Inflammatory macrophage treated with lipopolysaccharide for 1 hour (primary cell): Measurements from ENCODE around the gene CACNA2D4.

ENCODE experiments used
- DNase-seq, 2 donors: peaks; one replicate each; pipeline ENCODE4 v3.0.0-alpha.2; 2020 to 2022

Gene CACNA2D4

GRCh38 chr12:1811948-1812291 lies 106.5 kb downstream of the CACNA2D4 start:
- DNase-seq = no peak

- DNase-seq = peak; percentile 57 to 80
Measured at GRCh38 chr12:1811281-1811947, 107.0 kb downstream of the CACNA2D4 start.

DNA sequence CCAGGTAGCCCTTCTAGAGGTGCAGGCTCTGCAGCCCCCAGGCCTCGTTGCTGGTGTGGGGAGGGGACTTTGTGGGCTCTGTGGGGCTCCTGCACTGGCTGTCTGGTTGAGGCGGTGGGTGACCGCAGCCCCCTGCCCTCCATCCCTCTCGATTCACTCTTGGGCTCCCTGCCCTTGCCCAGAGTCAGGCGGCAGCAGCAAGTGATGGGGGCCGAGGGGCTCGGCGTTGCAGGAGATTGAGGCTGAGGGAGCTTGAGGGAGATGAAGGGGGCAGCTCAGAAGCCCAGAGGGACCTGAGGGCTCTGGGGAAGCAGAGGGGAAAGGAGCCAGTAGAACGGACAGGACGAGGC lies 107.5 kb downstream of the CACNA2D4 start:
- DNase-seq = no peak

DNA sequence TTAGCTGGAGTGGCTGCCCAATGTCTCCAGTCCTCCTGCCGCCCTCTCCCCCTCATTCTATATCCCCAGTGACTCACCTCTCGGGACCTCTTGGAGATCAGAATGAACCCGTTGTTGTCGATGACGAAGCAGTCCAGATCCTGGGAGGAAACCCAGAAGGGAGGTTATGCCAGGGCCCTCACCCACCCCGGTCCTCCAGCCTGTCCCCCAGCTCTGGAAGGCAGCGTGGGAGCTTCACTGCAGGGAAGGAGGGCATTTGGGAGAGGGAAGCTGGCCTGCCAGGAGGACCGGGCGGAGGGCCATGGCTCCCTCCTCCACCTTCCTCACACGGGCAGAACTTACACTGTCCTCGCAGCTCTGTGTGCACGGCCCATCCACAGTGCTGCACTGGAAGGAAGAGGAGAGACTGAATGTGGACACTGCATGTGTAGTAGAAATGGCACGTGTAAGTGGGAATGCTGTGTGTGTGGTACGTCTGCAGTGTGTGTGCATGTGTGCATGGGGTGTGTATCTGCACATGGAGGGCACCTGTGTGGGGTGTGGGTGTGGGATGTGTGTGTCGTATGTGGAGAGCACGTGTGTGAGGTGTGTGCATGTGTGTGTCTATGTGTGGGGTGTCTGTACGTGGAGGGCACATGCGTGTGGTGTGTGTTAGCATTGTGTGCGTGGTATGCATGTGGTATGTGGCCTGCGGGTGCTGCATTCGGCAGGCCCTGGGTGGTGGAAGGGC lies 108.1 kb downstream of the CACNA2D4 start:
- DNase-seq = peak; percentile 15 to 47

- no peak for DNase-seq
Measured at GRCh38 chr12:1809591-1810190, 108.8 kb downstream of the CACNA2D4 start.

- peak in 1 of 2 donors; percentile 32 for DNase-seq
Measured at GRCh38 chr12:1808798-1809480, 109.5 kb downstream of the CACNA2D4 start.

GRCh38 chr12:1808036-1808797 lies 110.2 kb downstream of the CACNA2D4 start:
- no peak for DNase-seq

DNA sequence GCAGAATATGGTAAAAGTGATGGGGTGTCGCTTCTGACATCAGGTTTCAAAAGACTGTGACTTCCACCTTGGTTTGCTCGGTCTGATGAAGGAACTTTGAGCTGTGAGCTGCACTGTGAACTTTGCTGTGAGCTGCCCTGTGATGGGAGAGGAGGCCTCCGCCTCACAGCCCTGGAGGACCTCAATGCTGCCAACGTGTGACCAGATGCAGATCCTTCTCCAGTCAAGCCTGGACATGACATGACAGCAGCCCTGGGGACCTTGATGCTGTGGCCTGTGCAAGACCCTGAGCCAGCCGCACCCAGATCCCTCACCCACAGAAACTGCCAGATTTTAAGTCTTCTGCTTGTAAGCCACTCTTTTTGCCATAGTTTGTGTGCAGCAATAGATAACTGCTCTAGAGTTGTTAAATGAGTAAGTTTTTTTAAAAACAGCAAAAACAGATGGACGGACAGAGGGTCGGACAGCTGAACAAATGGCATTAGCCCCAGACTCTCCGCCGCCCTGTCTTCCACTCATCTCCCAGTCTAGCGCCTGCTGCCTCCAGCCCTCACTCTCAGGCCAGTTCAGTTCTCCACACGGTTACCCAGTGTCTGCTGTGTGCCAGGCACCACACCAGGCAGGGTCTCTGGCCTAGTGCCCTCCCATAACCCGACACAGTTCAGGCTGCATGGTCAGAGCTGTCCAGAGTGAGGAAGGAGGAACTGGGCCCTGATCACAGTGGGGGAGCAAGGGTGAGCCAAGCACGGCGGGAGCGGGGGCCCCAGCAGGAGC lies 111.2 kb downstream of the CACNA2D4 start:
- no peak for DNase-seq

DNA sequence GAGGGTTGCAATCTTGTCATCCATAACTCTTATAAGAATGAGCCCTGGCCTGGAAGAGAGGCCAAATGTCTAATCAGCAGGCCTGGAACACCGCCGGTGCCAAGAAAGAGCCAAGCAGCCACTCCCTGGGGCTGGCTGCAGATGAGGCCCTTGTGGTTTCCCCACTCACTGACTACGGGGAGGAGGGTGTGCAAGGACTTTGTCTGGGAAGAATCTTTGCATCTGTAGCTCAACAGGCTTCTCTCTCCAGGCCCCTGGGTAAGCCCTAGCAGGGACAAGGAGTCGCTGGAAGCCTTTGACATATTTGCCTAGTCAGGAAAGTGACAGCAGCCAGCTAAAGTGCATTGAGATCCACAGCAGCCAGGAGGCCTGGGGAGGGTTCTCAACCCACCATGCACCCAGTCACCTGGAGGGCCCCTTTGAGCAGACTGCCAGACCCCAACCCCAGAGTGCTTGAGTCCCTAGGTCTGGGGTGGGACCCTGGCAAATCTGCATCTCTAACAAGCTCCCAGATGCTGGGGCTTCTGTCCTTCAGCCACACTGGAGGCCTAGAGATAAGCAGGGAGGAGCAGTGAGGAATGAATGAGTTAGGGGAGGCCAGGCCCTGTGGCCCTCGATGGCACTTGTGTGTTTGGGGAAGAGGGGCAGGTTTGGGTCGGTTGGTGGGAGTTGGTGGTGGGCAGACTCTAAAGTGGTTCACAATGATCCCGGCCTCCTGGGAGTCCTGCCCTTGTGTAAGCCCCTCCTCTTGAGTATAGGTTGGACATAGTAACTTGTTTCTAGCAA lies 112.0 kb downstream of the CACNA2D4 start:
- no peak for DNase-seq

GRCh38 chr12:1805441-1806081 lies 112.9 kb downstream of the CACNA2D4 start:
- DNase-seq = no peak

DNA sequence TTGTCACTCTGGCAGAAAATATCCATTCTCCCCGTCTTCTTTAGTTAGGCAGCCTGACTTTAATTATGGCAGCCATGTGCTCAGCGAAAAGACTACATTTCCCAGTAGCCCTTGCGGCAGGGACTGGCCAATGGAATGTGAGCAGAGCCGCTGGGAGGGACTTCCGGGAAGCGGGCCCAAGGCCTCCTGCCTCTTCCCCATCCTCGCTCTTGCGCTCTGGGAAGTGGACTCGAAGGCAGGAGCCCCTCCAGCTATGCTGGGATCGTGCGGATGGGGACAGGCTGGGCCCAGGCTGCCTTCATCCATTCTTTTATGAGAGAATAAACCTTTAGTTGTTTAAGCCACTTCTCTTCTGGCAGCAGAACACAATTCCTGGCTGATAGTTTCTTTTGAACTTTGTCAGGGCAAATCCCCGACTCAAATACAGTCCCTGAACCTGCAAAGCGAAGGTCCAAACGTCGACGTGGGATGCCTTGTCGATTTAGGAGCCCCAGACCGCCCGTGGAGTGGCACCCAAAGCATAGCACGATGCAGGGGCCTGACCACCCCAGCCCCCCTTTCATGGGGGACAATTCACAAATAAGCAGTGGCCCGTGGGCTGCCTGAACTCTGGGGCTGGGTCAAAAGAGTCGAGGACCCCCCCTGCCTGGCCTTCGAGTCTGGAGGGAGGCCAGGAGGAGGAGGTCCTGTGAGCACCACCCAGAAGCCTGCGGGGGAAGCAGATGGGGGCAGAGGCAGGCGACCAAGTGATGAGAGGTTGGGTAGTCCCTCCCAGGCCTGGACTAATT lies 113.7 kb downstream of the CACNA2D4 start:
- DNase-seq = peak; percentile 84 to 90

DNA sequence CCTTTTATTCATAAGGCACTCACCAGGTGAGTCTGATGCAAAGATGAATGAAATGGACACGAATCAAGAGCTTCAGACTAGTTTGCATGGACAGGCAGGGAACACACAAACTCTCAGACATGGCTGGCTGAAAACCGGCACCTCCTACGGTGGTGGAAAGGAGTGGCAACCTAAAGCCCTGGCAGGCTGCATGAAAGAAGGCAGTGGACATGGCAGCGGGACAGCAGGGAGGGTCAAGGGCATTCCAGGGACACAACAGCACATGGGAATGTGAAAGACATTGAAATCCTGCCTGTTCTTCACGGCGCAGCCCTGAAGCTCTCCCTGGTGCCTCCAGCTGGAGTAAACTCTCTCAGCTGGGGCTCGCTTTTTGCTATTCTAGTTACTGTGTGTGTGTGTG lies 114.7 kb downstream of the CACNA2D4 start:
- no peak for DNase-seq

- DNase-seq = peak; percentile 27 to 68
Measured at GRCh38 chr12:1801303-1801975, 117.0 kb downstream of the CACNA2D4 start.

- peak; percentile 43 to 46 for DNase-seq
Measured at GRCh38 chr12:1800401-1801302, 117.8 kb downstream of the CACNA2D4 start.

- DNase-seq = no peak
Measured at GRCh38 chr12:1799882-1800400, 118.5 kb downstream of the CACNA2D4 start.

GRCh38 chr12:1799051-1799881 lies 119.2 kb downstream of the CACNA2D4 start:
- no peak for DNase-seq

DNA sequence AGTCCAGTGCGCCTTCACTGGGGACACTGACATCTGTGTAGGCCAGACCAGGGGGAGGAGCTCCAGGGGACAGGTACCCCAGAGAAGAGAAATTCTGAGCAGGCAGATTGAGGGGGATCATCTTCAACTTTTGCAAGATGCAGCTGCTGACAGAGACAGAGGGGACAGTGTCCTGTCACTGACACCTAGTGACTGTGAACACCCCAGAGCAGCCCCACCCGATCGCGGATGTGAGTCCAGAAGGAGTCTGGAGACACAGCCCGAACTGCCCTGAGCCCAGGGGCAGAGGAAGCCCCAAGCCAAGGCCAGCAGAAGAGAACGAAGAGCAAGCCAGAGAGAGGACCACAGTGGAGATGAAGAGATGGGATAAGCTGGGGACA lies 119.8 kb downstream of the CACNA2D4 start:
- DNase-seq = no peak
